Memory B cell (primary cell): ENCODE results near the gene PAX5.
A peak's percentile ranks its signal among the peaks of the same experiment; 100 is the strongest.

Source experiments
- ATAC-seq: fragments of 150-1000 bp; cut with Tn5 transposase; 2 replicates; pipeline ENCODE4 v1.10.0; 2021; ENCODE audit warnings: low read depth, mild to moderate bottlenecking, moderate library complexity
- DNase-seq, 2 donors: peaks; one replicate each; pipeline ENCODE4 v3.0.0; 2022; ENCODE audit warnings: low spot score in 2 of 2
- H3K27ac Mint-ChIP-seq: one replicate; pipeline ENCODE4 v1.8.0; 2022; ENCODE audit warnings: mild to moderate bottlenecking, moderate library complexity, mixed read lengths
- H3K27me3 Mint-ChIP-seq: one replicate; pipeline ENCODE4 v1.8.0; 2022; ENCODE audit warnings: mixed read lengths
- H3K36me3 Mint-ChIP-seq: one replicate; pipeline ENCODE4 v1.8.0; 2022; ENCODE audit warnings: mild to moderate bottlenecking, mixed read lengths
- H3K4me1 Mint-ChIP-seq: one replicate; pipeline ENCODE4 v1.8.0; 2022; ENCODE audit warnings: mixed read lengths
- H3K4me3 Mint-ChIP-seq: one replicate; pipeline ENCODE4 v1.8.0; 2022; ENCODE audit warnings: mild to moderate bottlenecking, moderate library complexity, mixed read lengths
- H3K9me3 Mint-ChIP-seq: one replicate; pipeline ENCODE4 v1.8.0; 2022; ENCODE audit warnings: mixed read lengths

Gene PAX5

DNA sequence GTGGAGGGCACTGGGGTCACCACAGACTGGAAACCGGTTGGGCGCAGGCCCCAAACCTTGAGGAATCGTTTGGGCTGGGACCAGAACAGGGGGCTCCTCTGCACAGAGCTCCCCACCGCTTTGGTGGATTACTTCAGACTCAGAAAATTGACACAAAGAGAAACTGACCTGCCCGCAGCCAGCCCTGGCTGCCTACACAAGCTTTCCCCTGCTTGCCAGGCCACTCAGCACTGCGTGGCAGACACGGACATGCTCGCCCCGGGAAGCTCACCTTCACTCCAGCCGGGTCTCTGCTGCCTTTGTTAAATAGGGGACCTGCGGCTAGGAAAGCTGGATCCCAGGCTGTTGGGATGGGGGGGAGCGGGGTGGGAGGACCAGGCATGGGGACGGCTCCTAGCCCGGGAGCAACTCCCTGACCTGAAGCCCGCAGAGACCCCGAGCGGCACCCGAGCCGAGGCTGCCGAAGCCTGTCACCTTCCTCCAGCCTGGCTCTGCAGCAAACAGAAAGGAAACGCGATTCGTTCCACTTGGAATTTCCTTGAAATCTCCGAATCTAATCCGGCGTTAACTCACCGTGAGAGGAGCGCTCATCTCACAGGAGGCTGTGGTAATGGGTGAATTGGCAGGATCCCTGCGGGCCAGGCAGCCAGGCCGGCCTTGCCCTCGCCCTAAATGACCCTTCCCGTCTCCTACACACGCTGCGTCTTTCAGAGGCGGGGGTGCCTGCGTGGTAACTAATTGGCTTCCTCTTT, 8.8 kb downstream of the PAX5 start:
- H3K4me3 Mint-ChIP-seq = peak overlapping the region; percentile 97
- peaks cover 49% of the 10 kb centered on the region for H3K4me1 Mint-ChIP-seq

DNA sequence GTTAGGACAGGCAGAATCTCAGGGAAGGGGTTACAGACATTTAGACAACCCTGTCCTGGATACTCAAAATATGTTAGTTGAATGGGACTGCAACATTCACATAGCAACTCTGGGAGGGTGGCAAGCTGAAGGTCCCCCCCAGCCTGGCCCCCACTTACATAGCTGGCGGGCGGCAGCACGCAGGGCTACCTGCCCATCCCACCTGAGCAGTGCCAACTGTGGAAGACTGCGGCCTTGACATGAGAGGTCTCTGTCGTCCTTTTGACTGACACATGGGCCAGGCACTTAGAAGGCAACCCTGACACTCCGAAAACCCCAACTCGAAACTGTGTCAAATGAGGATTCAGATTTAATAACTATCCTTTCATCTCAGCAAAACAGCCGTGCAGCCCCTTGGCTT, 16.5 kb downstream of the PAX5 start:
- peaks cover 47% of the 10 kb centered on the region for H3K4me1 Mint-ChIP-seq
- H3K27ac Mint-ChIP-seq = peak overlapping the region; percentile 84
- H3K4me3 Mint-ChIP-seq = no peak overlapping the region
- DNase-seq (no peak), ATAC-seq (no peak)
- H3K27me3 Mint-ChIP-seq = no peaks in the 10 kb centered on the region
- peaks cover 36% of the 10 kb centered on the region for H3K36me3 Mint-ChIP-seq
- no peaks in the 10 kb centered on the region for H3K9me3 Mint-ChIP-seq

More for the DNA sequence above, 8.8 kb downstream of the PAX5 start:
- Mint-ChIP-seq H3K27me3 (no peaks in the 10 kb centered on the region), H3K27ac (peak overlapping the region; percentile 4), H3K9me3 (no peaks in the 10 kb centered on the region), H3K36me3 (peaks cover 15% of the 10 kb centered on the region)
- DNase-seq = no peak
- ATAC-seq = no peak

DNA sequence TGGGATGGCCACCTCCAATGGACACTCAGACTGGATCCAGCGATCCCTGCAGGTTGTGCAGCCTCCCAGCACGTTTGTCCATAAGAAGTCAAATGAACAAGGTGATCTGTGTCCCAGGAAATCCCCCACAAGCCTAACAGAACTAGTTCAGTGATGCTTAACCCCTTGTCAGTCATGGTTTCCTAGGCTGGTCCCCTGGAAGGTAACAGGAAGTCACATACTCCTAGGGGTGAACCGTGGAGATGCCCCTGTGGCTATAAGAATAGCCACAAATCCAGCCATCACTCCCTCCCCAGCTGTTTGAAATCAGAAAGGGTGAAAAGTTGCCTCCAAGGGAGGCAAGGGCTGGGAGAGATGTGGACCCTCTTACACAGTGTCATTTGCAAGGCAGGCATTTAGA, 22.5 kb downstream of the PAX5 start:
- peak; percentile 27 for ATAC-seq
- H3K4me3 Mint-ChIP-seq = peak overlapping the region; percentile 72
- no peaks in the 10 kb centered on the region for H3K27me3 Mint-ChIP-seq
- H3K4me1 Mint-ChIP-seq = peaks cover 66% of the 10 kb centered on the region
- peak overlapping the region; percentile 97 for H3K27ac Mint-ChIP-seq
- peaks cover 41% of the 10 kb centered on the region for H3K36me3 Mint-ChIP-seq
- H3K9me3 Mint-ChIP-seq = no peaks in the 10 kb centered on the region
- DNase-seq = no peak

DNA sequence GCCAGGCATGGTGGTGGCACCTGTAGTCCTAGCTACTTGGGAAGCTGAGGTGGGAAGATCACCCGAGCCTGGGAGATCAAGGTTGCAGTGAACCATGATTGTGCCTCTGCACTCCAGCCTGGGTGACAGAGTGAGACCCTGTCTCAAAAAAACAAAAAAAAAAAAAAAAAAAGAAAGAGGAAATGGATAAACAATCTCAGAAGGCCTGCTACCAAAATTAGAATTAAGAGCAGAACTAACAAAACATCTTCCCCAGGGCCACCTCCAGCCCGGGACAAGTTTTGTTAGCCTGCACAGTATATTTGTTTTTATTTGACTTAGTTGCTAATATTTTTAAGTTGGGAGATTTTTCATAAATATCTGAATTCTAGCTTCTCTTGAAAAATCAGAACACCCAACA, 23.1 kb downstream of the PAX5 start:
- H3K27ac Mint-ChIP-seq = peak overlapping the region; percentile 97
- ATAC-seq = peak; percentile 48
- H3K36me3 Mint-ChIP-seq = peaks cover 39% of the 10 kb centered on the region
- H3K9me3 Mint-ChIP-seq = no peaks in the 10 kb centered on the region
- peak overlapping the region; percentile 72 for H3K4me3 Mint-ChIP-seq
- no peak for DNase-seq
- no peaks in the 10 kb centered on the region for H3K27me3 Mint-ChIP-seq
- H3K4me1 Mint-ChIP-seq = peaks cover 68% of the 10 kb centered on the region

DNA sequence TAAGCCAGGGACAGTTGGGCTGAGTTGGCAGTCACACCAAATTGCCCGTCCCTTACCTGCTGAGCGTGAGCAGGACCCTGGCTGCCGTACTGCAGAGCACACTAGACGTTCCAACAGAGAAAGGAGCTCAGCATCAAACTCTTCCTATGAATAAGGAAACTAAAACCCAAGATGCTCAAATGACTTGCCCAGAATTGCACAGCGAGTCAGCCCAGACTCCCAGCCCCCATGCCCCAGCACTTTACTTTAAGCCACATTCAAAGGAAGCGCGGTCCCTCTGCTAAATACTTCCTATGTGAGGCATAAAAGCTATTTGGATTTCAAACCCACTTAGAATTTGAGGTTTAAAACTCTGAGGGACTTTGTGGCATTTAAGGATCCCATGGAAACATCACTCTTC, 23.9 kb downstream of the PAX5 start:
- DNase-seq (no peak), ATAC-seq (peak; percentile 28)
- Mint-ChIP-seq H3K27me3 (no peaks in the 10 kb centered on the region), H3K4me3 (peak overlapping the region; percentile 72), H3K36me3 (peaks cover 46% of the 10 kb centered on the region), H3K27ac (peak overlapping the region; percentile 97), H3K4me1 (peaks cover 75% of the 10 kb centered on the region), H3K9me3 (no peaks in the 10 kb centered on the region)

DNA sequence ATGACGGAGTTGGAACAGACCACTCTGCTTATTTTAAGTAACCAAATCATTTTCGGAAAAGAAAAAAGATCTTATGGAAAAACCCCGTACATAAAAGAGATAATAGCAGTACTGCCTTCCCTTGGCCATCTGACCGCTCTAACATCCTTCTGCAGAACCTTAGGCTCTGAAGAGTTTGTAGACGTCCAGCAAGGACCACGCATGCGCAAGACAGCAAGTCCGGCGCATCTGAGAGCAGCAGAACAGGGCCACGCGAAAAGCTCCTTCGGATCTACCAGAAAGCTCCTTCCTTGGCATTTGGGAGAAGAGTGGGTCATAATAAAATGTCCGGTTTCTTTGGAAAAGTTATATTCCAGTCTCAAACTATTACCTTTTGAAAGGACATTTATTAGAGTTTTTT, 26.8 kb downstream of the PAX5 start:
- DNase-seq (no peak), ATAC-seq (no peak)
- Mint-ChIP-seq H3K27me3 (no peaks in the 10 kb centered on the region), H3K4me3 (peak overlapping the region; percentile 40), H3K36me3 (peaks cover 35% of the 10 kb centered on the region), H3K27ac (peak overlapping the region; percentile 92), H3K9me3 (no peaks in the 10 kb centered on the region), H3K4me1 (peaks cover 64% of the 10 kb centered on the region)

DNA sequence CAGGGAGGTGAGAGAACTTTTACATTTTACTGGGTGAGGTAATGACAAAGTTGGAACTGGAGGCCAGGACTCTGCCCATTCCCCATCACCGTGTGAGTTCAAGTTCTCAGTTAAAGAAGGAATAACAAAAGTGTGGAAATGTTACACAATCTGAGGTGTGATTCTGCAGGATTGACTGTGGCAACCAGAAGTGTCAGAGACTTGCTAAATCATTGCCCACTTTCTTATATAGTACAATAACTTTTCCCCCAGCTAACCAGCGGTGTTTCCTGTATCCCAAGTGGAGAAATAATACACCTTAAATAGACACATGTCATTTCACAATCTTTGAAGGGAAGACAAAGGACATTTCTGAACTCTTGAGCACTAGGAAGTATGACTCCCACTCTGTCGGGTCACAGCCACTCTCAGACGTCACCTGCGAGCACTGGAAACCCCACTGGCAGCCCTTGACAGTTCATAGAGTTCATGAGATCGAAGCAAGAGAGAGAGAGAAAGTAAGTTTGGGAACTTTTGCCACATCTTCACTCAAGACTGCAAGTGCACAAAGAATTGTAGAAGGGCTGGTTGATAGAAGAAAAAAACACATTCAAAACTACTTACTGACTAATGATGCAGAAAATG, 28.4 kb downstream of the PAX5 start:
- Mint-ChIP-seq H3K27me3 (no peaks in the 10 kb centered on the region), H3K27ac (peak overlapping the region; percentile 92), H3K9me3 (no peaks in the 10 kb centered on the region), H3K4me3 (peak overlapping the region; percentile 76), H3K4me1 (peaks cover 61% of the 10 kb centered on the region), H3K36me3 (peaks cover 34% of the 10 kb centered on the region)
- peak; percentile 51 for ATAC-seq
- no peak for DNase-seq

DNA sequence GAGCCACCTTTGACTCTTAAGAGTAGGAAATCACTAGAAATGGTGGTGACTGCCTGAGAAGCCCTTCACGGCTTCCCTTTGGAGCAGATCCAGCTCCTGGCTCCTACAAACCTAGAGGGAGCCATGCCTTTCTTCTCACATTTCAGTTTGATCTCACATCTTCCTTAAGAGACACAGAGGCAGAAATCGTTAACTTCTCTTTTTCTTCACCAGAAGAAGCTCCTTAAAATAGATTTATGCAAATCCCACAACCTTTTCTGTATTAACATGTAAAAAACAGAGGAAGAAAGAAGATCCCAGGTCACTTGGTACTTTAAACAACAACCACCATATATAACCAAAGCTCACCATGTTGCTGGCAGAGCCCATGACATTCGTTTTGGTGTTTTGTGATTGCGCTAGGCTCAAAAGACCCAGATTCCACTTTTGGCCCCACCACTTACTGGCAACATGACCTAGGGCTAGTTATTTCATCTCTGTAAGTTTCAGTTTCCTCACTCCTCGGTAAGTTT, 29.6 kb downstream of the PAX5 start:
- Mint-ChIP-seq H3K27me3 (no peaks in the 10 kb centered on the region), H3K27ac (peak overlapping the region; percentile 92), H3K4me3 (peak overlapping the region; percentile 76), H3K9me3 (no peaks in the 10 kb centered on the region), H3K36me3 (peaks cover 40% of the 10 kb centered on the region), H3K4me1 (peaks cover 62% of the 10 kb centered on the region)
- ATAC-seq (peak; percentile 62), DNase-seq (no peak)

DNA sequence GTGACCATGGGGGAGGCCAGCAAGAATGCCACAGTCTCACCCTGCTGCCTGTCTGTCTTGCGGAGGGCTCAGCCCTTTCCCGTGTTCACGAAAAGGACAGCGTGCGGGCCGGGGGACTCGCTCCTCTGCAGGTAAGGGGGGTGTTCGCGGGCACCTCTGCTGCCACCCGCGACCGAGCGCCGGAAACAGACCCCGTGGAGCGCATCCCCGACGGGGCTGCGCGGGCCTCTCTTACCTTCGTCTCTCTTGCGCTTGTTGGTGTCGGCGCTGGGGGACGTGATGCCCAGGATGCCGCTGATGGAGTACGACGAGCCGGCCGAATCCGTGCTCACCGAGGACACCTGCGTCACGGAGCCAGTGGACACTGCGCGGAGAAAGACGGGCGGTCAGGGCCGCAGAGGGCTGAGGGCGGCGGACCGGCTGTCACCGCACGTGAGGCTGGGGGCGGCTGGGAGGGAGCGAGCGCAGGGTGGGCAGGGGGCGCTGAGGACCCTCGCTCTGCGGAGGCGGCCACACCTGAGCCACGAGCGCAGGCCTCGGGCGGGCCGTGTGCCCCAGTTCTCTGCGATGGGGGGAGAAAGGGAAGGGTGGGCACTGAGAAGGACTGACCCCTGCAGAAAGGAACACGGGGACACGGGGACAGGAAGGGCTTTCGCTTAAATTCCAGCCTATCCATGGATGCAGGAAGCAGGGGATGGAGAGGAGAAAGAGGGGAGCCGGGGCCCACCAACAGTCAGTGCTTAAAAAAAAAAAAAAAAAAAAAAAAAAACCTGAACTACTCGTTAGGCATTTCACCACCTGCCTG, 31.5 kb downstream of the PAX5 start:
- Mint-ChIP-seq H3K4me1 (peaks cover 66% of the 10 kb centered on the region), H3K36me3 (peaks cover 36% of the 10 kb centered on the region), H3K9me3 (no peaks in the 10 kb centered on the region), H3K27me3 (no peaks in the 10 kb centered on the region), H3K27ac (peak overlapping the region; percentile 92), H3K4me3 (peak overlapping the region; percentile 81)
- ATAC-seq (peak; percentile 34), DNase-seq (no peak)

DNA sequence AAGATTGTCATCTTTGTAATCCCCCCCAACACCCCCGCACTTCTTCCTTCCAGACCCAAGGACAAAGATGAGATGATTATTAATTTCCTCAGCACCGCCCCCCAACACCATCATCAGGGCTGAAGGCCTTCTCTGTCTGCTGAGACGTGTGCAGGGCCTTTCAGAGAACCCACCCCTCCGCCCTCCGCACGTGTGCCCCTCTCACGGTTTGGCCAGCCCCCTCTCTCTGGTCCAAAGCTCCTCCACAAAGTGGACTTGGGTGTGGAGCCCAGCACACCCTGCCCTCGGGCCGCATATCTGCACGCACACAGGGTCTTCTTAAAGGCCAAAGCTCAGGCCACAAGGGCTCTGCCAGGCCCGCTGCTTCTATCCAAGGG, 32.0 kb downstream of the PAX5 start:
- Mint-ChIP-seq H3K4me1 (peaks cover 68% of the 10 kb centered on the region), H3K36me3 (peaks cover 33% of the 10 kb centered on the region), H3K27me3 (no peaks in the 10 kb centered on the region), H3K4me3 (peak overlapping the region; percentile 81), H3K9me3 (no peaks in the 10 kb centered on the region), H3K27ac (peak overlapping the region; percentile 92)
- DNase-seq (no peak), ATAC-seq (no peak)

DNA sequence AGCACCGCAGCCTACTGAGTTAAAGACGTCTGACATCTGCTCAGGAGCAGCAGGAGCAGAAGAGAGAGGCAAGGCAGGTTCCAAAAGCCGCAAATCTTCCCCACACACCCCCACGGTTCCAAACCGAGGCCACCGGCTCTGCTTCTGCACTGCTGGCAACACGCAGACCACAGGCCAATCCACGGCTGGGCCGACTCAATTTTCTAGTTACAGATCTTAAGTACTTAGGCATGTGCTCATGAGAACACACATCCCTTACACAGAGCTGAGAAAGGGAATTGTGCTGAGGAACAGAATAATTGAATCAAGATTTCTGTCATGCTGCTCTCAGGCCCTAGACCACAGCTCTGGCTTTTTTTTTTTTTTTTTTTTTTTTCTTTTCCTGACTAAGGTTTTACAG, 32.6 kb downstream of the PAX5 start:
- Mint-ChIP-seq H3K4me1 (peaks cover 68% of the 10 kb centered on the region), H3K36me3 (peaks cover 34% of the 10 kb centered on the region), H3K4me3 (peak overlapping the region; percentile 81), H3K27ac (peak overlapping the region; percentile 92), H3K9me3 (no peaks in the 10 kb centered on the region), H3K27me3 (no peaks in the 10 kb centered on the region)
- ATAC-seq = no peak
- DNase-seq = no peak

DNA sequence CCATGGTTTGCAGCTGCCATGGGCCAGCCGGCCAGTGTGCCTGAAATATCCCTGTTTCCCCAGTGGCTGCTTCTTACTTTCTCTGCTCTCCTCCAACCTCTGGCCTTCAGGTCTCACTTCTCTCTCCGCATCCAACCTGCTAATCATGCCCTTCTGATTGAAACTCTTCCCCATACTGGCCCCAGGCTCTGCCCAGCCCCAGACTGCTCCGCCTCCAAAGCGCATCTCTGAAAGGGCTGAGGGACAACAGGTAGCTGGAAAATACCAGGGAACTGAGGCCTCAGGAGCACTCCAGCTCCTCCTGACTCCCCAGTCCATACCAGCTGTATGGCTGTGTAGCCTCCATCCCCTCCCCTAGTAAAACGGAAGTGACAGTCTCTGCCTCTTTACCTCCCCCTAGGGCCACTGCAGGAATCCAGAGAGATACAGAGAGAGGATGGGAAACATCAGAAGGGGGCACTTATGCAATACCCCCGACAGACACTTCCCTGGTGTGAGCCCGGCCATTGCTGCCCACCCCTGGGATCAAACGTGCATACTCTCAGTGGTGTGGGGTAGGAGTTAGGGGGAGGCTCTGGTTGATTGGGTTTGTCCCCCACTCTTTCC, 34.2 kb downstream of the PAX5 start:
- Mint-ChIP-seq H3K27me3 (no peaks in the 10 kb centered on the region), H3K4me1 (peaks cover 68% of the 10 kb centered on the region), H3K27ac (peak overlapping the region; percentile 92), H3K36me3 (peaks cover 27% of the 10 kb centered on the region), H3K9me3 (no peaks in the 10 kb centered on the region), H3K4me3 (peak overlapping the region; percentile 81)
- DNase-seq (peak in 1 of 2 donors; percentile 38), ATAC-seq (peak; percentile 40)

DNA sequence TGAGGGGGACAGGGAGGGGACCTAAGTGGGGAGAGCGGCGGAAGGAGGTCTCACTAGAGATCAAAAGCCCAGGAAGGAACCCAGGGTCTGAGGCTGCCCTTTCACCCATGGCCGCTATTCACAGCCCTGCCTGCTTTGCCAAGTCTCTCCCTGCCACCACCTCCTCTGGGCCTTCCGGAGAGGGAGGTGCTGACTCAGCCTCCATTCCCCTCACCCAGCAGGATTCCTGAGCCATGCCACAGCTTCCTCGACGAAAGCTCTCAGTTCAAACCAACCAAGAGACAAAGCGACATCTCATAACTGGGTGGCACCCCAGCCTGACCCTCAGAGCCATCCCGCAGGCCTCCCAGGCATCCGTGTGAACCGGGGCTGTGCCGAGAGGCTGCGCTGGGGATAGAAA, 36.7 kb downstream of the PAX5 start:
- peak overlapping the region; percentile 97 for H3K27ac Mint-ChIP-seq
- H3K4me3 Mint-ChIP-seq = peak overlapping the region; percentile 67
- peaks cover 30% of the 10 kb centered on the region for H3K36me3 Mint-ChIP-seq
- DNase-seq (no peak), ATAC-seq (no peak)
- no peaks in the 10 kb centered on the region for H3K9me3 Mint-ChIP-seq
- H3K27me3 Mint-ChIP-seq = no peaks in the 10 kb centered on the region
- H3K4me1 Mint-ChIP-seq = peaks cover 84% of the 10 kb centered on the region

DNA sequence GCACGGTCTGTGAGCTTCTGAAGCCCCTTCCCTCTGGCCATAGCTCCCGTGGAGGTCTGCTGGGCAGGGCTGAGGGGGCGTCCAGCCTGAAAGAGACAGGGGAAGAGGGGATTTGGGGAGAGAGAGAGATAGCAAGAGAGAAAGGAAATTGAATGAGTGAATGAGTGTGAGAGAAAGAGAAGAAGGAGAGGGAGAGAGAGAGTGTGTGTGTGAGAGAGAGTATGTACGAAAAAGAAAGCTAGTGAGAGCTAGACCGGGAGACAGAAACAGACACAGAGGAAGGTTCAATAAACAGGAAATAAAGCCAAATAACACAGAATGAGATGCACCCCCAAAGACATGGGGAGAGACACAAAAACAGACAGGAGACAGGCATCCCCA, 37.4 kb downstream of the PAX5 start:
- ATAC-seq (no peak), DNase-seq (no peak)
- Mint-ChIP-seq H3K9me3 (peaks cover 2% of the 10 kb centered on the region), H3K27me3 (no peaks in the 10 kb centered on the region), H3K27ac (peak overlapping the region; percentile 97), H3K4me3 (peak overlapping the region; percentile 67), H3K4me1 (peaks cover 89% of the 10 kb centered on the region), H3K36me3 (peaks cover 33% of the 10 kb centered on the region)
